ENCODE measurements around the gene RTRAF. TPM values are rescaled to one million over a fixed set of nuclear protein-coding genes. Genes with fewer than 3 reads are reported as not detected.

Gene RTRAF
- total and polyA plus RNA-seq, 4 donors = 21.6 to 119 (median 66.6) TPM

DNA sequence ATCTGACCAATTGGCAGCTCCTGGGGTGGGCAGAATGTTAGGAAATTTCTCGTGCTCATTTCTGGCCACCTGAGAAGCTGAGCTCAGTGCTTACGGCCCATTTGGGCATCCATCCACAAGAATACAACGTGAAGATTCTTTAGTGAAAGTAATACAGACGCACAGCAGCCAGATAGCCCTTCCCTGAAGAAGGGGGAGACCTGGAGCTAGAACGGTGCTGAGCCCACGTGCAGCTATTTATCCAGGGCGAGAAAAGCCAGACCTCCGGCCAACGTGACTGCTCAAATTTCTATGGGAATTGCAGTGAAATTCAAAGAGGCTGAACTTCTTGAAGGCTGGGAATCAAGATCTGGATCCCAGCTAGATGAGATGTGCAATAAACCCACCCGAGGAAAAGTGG, 58.8 kb downstream of the RTRAF start:
- Histone ChIP-seq H3K9ac (ENCODE audit: low read depth in 1 of 2, low read length in 2 of 2) (no peak overlapping the region), H3K36me3 (ENCODE audit: control insufficient read depth in 4 of 4, insufficient read depth in 3 of 4, low read depth in 1 of 4, low read length in 3 of 4) (no peaks in the 10 kb centered on the region), H3K4me3 (ENCODE audit: low read depth in 1 of 3, low read length in 3 of 3) (no peak overlapping the region), H3K27me3 (ENCODE audit: control insufficient read depth in 4 of 4, insufficient read depth in 4 of 4, low read length in 3 of 4) (no peaks in the 10 kb centered on the region), H3K27ac (ENCODE audit: low read depth in 1 of 2, low read length in 2 of 2) (no peak overlapping the region), H3K9me3 (ENCODE audit: control insufficient read depth in 4 of 4, low read length in 3 of 4) (no peaks in the 10 kb centered on the region), H3K4me1 (ENCODE audit: control insufficient read depth in 4 of 4, insufficient read depth in 4 of 4, low read length in 3 of 4) (no peaks in the 10 kb centered on the region)
- no peak for DNase-seq (ENCODE audit: low spot score)
- no peak for TF ChIP-seq JUND (IDR thresholded peaks at IDR 0.05)
- TF ChIP-seq HNF4A (conservative IDR thresholded peaks at IDR 0.05) = no peak
- TF ChIP-seq EGR1 (IDR thresholded peaks at IDR 0.05; ENCODE audit: low read depth in 2 of 2) = no peak
- no peak for TF ChIP-seq YY1 (IDR thresholded peaks at IDR 0.05)
- TF ChIP-seq, protein P1, sequence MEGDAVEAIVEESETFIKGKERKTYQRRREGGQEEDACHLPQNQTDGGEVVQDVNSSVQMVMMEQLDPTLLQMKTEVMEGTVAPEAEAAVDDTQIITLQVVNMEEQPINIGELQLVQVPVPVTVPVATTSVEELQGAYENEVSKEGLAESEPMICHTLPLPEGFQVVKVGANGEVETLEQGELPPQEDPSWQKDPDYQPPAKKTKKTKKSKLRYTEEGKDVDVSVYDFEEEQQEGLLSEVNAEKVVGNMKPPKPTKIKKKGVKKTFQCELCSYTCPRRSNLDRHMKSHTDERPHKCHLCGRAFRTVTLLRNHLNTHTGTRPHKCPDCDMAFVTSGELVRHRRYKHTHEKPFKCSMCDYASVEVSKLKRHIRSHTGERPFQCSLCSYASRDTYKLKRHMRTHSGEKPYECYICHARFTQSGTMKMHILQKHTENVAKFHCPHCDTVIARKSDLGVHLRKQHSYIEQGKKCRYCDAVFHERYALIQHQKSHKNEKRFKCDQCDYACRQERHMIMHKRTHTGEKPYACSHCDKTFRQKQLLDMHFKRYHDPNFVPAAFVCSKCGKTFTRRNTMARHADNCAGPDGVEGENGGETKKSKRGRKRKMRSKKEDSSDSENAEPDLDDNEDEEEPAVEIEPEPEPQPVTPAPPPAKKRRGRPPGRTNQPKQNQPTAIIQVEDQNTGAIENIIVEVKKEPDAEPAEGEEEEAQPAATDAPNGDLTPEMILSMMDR (IDR thresholded peaks at IDR 0.05; ENCODE audit: low read depth, low read length, missing input control) = no peak
- TF ChIP-seq, protein P2, sequence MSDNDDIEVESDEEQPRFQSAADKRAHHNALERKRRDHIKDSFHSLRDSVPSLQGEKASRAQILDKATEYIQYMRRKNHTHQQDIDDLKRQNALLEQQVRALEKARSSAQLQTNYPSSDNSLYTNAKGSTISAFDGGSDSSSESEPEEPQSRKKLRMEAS (IDR thresholded peaks at IDR 0.05) = no peak
- no peak for TF ChIP-seq NR2F2 (IDR thresholded peaks at IDR 0.05)
- TF ChIP-seq, protein P3, sequence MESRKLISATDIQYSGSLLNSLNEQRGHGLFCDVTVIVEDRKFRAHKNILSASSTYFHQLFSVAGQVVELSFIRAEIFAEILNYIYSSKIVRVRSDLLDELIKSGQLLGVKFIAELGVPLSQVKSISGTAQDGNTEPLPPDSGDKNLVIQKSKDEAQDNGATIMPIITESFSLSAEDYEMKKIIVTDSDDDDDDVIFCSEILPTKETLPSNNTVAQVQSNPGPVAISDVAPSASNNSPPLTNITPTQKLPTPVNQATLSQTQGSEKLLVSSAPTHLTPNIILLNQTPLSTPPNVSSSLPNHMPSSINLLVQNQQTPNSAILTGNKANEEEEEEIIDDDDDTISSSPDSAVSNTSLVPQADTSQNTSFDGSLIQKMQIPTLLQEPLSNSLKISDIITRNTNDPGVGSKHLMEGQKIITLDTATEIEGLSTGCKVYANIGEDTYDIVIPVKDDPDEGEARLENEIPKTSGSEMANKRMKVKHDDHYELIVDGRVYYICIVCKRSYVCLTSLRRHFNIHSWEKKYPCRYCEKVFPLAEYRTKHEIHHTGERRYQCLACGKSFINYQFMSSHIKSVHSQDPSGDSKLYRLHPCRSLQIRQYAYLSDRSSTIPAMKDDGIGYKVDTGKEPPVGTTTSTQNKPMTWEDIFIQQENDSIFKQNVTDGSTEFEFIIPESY (IDR thresholded peaks at IDR 0.05) = no peak
- no peak for TF ChIP-seq GABPA (IDR thresholded peaks at IDR 0.05 in 1 of 2, conservative IDR thresholded peaks at IDR 0.05 in 1 of 2)
- TF ChIP-seq RAD21 (IDR thresholded peaks at IDR 0.05) = no peak
- no peak for TF ChIP-seq SP1 (IDR thresholded peaks at IDR 0.05)
- TF ChIP-seq, protein P4, sequence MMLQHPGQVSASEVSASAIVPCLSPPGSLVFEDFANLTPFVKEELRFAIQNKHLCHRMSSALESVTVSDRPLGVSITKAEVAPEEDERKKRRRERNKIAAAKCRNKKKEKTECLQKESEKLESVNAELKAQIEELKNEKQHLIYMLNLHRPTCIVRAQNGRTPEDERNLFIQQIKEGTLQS (IDR thresholded peaks at IDR 0.05) = no peak
- TF ChIP-seq FOXA1 (IDR thresholded peaks at IDR 0.05) = no peak
- WGBS = 86% methylated on average over 10 of the region's 10 CpGs

DNA sequence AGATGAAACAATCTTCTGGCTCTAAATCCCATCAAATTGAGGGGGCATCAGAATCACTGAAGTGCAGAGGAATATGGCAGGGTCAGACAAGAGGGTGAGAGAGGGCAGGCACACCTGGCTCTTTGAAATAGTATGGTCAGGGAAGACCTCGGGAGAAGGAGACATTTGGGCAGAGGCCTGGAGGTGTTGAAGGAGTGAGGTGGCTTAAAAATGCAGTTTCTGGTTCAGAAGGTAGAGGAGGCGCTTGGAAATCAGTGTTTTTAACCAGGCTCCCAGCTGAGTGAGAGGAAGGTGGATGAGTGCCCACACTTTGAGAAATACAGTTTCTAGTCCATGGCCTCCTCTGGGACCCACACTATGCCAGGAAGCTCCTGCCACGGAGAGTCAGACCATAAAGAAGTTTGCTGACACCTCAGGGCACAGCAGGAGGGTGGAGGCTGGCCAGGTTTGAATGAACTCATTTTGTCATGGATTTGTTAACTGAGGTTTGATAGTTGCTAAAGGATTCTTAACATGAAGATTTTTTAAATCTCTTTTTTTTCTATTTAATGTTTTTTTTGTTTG, 59.4 kb downstream of the RTRAF start:
- H3K4me3 ChIP-seq (ENCODE audit: low read depth in 1 of 3, low read length in 3 of 3) = no peak overlapping the region
- TF ChIP-seq, protein P5, sequence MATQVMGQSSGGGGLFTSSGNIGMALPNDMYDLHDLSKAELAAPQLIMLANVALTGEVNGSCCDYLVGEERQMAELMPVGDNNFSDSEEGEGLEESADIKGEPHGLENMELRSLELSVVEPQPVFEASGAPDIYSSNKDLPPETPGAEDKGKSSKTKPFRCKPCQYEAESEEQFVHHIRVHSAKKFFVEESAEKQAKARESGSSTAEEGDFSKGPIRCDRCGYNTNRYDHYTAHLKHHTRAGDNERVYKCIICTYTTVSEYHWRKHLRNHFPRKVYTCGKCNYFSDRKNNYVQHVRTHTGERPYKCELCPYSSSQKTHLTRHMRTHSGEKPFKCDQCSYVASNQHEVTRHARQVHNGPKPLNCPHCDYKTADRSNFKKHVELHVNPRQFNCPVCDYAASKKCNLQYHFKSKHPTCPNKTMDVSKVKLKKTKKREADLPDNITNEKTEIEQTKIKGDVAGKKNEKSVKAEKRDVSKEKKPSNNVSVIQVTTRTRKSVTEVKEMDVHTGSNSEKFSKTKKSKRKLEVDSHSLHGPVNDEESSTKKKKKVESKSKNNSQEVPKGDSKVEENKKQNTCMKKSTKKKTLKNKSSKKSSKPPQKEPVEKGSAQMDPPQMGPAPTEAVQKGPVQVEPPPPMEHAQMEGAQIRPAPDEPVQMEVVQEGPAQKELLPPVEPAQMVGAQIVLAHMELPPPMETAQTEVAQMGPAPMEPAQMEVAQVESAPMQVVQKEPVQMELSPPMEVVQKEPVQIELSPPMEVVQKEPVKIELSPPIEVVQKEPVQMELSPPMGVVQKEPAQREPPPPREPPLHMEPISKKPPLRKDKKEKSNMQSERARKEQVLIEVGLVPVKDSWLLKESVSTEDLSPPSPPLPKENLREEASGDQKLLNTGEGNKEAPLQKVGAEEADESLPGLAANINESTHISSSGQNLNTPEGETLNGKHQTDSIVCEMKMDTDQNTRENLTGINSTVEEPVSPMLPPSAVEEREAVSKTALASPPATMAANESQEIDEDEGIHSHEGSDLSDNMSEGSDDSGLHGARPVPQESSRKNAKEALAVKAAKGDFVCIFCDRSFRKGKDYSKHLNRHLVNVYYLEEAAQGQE (IDR thresholded peaks at IDR 0.05) = no peak
- TF ChIP-seq NR2F2 (IDR thresholded peaks at IDR 0.05) (no peak), YY1 (IDR thresholded peaks at IDR 0.05) (no peak), SP1 (IDR thresholded peaks at IDR 0.05) (no peak), FOXA1 (IDR thresholded peaks at IDR 0.05) (no peak), FOXA2 (IDR thresholded peaks at IDR 0.05) (no peak), HNF4A (conservative IDR thresholded peaks at IDR 0.05) (no peak), HNF4G (IDR thresholded peaks at IDR 0.05) (no peak), JUND (IDR thresholded peaks at IDR 0.05) (no peak), RXRA (IDR thresholded peaks at IDR 0.05) (no peak), TAF1 (conservative IDR thresholded peaks at IDR 0.05) (no peak), EGR1 (IDR thresholded peaks at IDR 0.05; ENCODE audit: low read depth in 2 of 2) (no peak)
- TF ChIP-seq, protein P3 (IDR thresholded peaks at IDR 0.05) = no peak
- TF ChIP-seq, protein P1 (IDR thresholded peaks at IDR 0.05; ENCODE audit: low read depth, low read length, missing input control) = no peak
- TF ChIP-seq, protein P4 (IDR thresholded peaks at IDR 0.05) = no peak
- H3K9me3 ChIP-seq (ENCODE audit: control insufficient read depth in 4 of 4, low read length in 3 of 4) = no peaks in the 10 kb centered on the region
- WGBS = 75% methylated on average over 3 of the region's 3 CpGs
- H3K27ac ChIP-seq (ENCODE audit: low read depth in 1 of 2, low read length in 2 of 2) = no peak overlapping the region
- no peaks in the 10 kb centered on the region for H3K27me3 ChIP-seq (ENCODE audit: control insufficient read depth in 4 of 4, insufficient read depth in 4 of 4, low read length in 3 of 4)
- no peak overlapping the region for H3K9ac ChIP-seq (ENCODE audit: low read depth in 1 of 2, low read length in 2 of 2)
- no peaks in the 10 kb centered on the region for H3K4me1 ChIP-seq (ENCODE audit: control insufficient read depth in 4 of 4, insufficient read depth in 4 of 4, low read length in 3 of 4)
- H3K36me3 ChIP-seq (ENCODE audit: control insufficient read depth in 4 of 4, insufficient read depth in 3 of 4, low read depth in 1 of 4, low read length in 3 of 4) = no peaks in the 10 kb centered on the region
- no peak for DNase-seq (ENCODE audit: low spot score)
